GM18873 (cell line): ENCODE results near the gene DDX18.

Experiments
- ATAC-seq: cut with Tn5 transposase; IDR thresholded peaks from one replicate; pipeline ENCODE4 v1.9.1; 2021; ENCODE audit warnings: mild to moderate bottlenecking, moderate library complexity, moderate number of reproducible peaks; ENCODE audit not compliant: unreplicated experiment, low FRiP score

Gene DDX18

GRCh38 chr2:117832905-117833613 is 18.6 kb downstream of the DDX18 start:
- ATAC-seq: no peak

- ATAC-seq: peak; percentile 46
Measured at GRCh38 chr2:117833911-117834310, 19.4 kb downstream of the DDX18 start.

GRCh38 chr2:117834992-117835391 is 20.5 kb downstream of the DDX18 start:
- ATAC-seq: no peak

- ATAC-seq: no peak
Measured at GRCh38 chr2:117835990-117836760, 21.7 kb downstream of the DDX18 start.

- no peak for ATAC-seq
Measured at GRCh38 chr2:117845304-117845703, 30.8 kb downstream of the DDX18 start.

GRCh38 chr2:117850015-117850414 is 35.5 kb downstream of the DDX18 start:
- no peak for ATAC-seq

GRCh38 chr2:117850461-117850860 is 36.0 kb downstream of the DDX18 start:
- no peak for ATAC-seq

GRCh38 chr2:117851969-117852368 is 37.5 kb downstream of the DDX18 start:
- ATAC-seq: no peak

- no peak for ATAC-seq
Measured at GRCh38 chr2:117853316-117853715, 38.8 kb downstream of the DDX18 start.

GRCh38 chr2:117853873-117854272 is 39.4 kb downstream of the DDX18 start:
- ATAC-seq: no peak

GRCh38 chr2:117854610-117855009 is 40.1 kb downstream of the DDX18 start:
- no peak for ATAC-seq

GRCh38 chr2:117855886-117856285 is 41.4 kb downstream of the DDX18 start:
- ATAC-seq: no peak

- no peak for ATAC-seq
Measured at GRCh38 chr2:117856415-117857210, 42.1 kb downstream of the DDX18 start.

GRCh38 chr2:117858336-117858735 is 43.8 kb downstream of the DDX18 start:
- ATAC-seq: no peak

GRCh38 chr2:117858892-117859531 is 44.5 kb downstream of the DDX18 start:
- no peak for ATAC-seq

- ATAC-seq: no peak
Measured at GRCh38 chr2:117859532-117859911, 45.0 kb downstream of the DDX18 start.

- no peak for ATAC-seq
Measured at GRCh38 chr2:117859924-117860647, 45.6 kb downstream of the DDX18 start.

- ATAC-seq: no peak
Measured at GRCh38 chr2:117862459-117862858, 48.0 kb downstream of the DDX18 start.

- no peak for ATAC-seq
Measured at GRCh38 chr2:117875786-117876185, 61.3 kb downstream of the DDX18 start.

GRCh38 chr2:117879003-117879402 is 64.5 kb downstream of the DDX18 start:
- ATAC-seq: no peak
